Skeletal muscle cell (primary cell): ENCODE measurements around the gene ZNF667.

Experiments used
- DNase-seq: peaks from one replicate; pipeline ENCODE4 v3.0.0-alpha.2; 2010; ENCODE audit warnings: low read depth
- H3K4me3 ChIP-seq: 2 replicates; pipeline ENCODE4 v1.5.1; 2011; ENCODE audit warnings: low read depth, mild to moderate bottlenecking, control low read depth, low read length, moderate library complexity

The ZNF667 gene

GRCh38 chr19:56476651-56477428 lies at the start of gene ZNF667:
Gene ZNF667 (minus strand): TSS chr19:56477345. CDS start chr19:56462370, 14,975 bp downstream.
- H3K4me3 ChIP-seq: peak within 1 kb of the TSS; percentile 93
- DNase-seq: peak; percentile 16

- DNase-seq: no peak
- no peak overlapping the region for H3K4me3 ChIP-seq
Measured at GRCh38 chr19:56525214-56525860, 48.2 kb upstream of the ZNF667 start.

GRCh38 chr19:56508290-56508778 lies 31.2 kb upstream of the ZNF667 start:
- peak overlapping the region; percentile 71 for H3K4me3 ChIP-seq
- DNase-seq: no peak

- DNase-seq: peak; percentile 95
- peak within 1 kb of the TSS; percentile 71 for H3K4me3 ChIP-seq
Measured at GRCh38 chr19:56507446-56508289, 30.5 kb upstream of the ZNF667 start, which contains the start of gene ZNF471. Gene ZNF471 (plus strand): TSS chr19:56507855. CDS start chr19:56511572, 3,717 bp downstream.

GRCh38 chr19:56504581-56504980 lies 27.4 kb upstream of the ZNF667 start:
- H3K4me3 ChIP-seq: no peak overlapping the region
- peak; percentile 23 for DNase-seq

- no peak for DNase-seq
- no peak overlapping the region for H3K4me3 ChIP-seq
Measured at GRCh38 chr19:56491399-56491798, 14.3 kb upstream of the ZNF667 start.

GRCh38 chr19:56477429-56478338 lies 539 bp upstream of the ZNF667 start:
- DNase-seq: peak; percentile 86
- peak overlapping the region; percentile 93 for H3K4me3 ChIP-seq

- no peak for DNase-seq
- peak overlapping the region; percentile 93 for H3K4me3 ChIP-seq
Measured at GRCh38 chr19:56476093-56476492, 1.1 kb downstream of the ZNF667 start.

GRCh38 chr19:56474308-56474707 lies 2.8 kb downstream of the ZNF667 start:
- no peak for DNase-seq
- H3K4me3 ChIP-seq: no peak overlapping the region

GRCh38 chr19:56441206-56441792 lies 35.8 kb downstream of the ZNF667 start:
- no peak overlapping the region for H3K4me3 ChIP-seq
- no peak for DNase-seq

- no peak overlapping the region for H3K4me3 ChIP-seq
- DNase-seq: no peak
Measured at GRCh38 chr19:56423985-56424353, 53.2 kb downstream of the ZNF667 start.

- H3K4me3 ChIP-seq: no peak overlapping the region
- no peak for DNase-seq
Measured at GRCh38 chr19:56423276-56423984, 53.7 kb downstream of the ZNF667 start.

GRCh38 chr19:56405062-56405461 lies 72.1 kb downstream of the ZNF667 start:
- peak overlapping the region; percentile 90 for H3K4me3 ChIP-seq
- DNase-seq: no peak

- no peak for DNase-seq
- peak overlapping the region; percentile 90 for H3K4me3 ChIP-seq
Measured at GRCh38 chr19:56404705-56405056, 72.5 kb downstream of the ZNF667 start.

- H3K4me3 ChIP-seq: peak within 1 kb of the TSS; percentile 90
Measured at GRCh38 chr19:56403764-56404704, 73.1 kb downstream of the ZNF667 start, which contains the start of gene ZNF583. Gene ZNF583 (plus strand): TSS chr19:56404332. CDS start chr19:56407115, 2,783 bp downstream.

GRCh38 chr19:56403261-56403660 lies 73.9 kb downstream of the ZNF667 start:
- H3K4me3 ChIP-seq: peak overlapping the region; percentile 90
- no peak for DNase-seq

More at GRCh38 chr19:56403764-56404704, 73.1 kb downstream of the ZNF667 start, which contains the start of gene ZNF583:
- peak; percentile 91 for DNase-seq

GRCh38 chr19:56400485-56400884 lies 76.7 kb downstream of the ZNF667 start:
- no peak overlapping the region for H3K4me3 ChIP-seq
- DNase-seq: no peak
